GM19395 (cell line): Measurements from ENCODE around the gene IL21.
"Not testable (repeated sequence)": the region's sequence is repeated elsewhere in the genome, so short reads cannot be mapped to it uniquely, and the experiment has no call there.

Experiments used
- ATAC-seq: cut with Tn5 transposase; IDR thresholded peaks from one replicate; pipeline ENCODE4 v1.9.1; 2021; ENCODE audit warnings: mild to moderate bottlenecking, moderate library complexity; ENCODE audit not compliant: unreplicated experiment

The IL21 gene

GRCh38 chr4:122583906-122584305, 37.0 kb downstream of the IL21 start:
- ATAC-seq: no peak

- ATAC-seq: peak; percentile 71
Observed at GRCh38 chr4:122577808-122578781, 42.8 kb downstream of the IL21 start.

GRCh38 chr4:122577189-122577553, 43.7 kb downstream of the IL21 start:
- ATAC-seq: no peak

- peak; percentile 68 for ATAC-seq
Observed at GRCh38 chr4:122576261-122577188, 44.3 kb downstream of the IL21 start.

GRCh38 chr4:122574347-122574746, 46.5 kb downstream of the IL21 start:
- not testable (repeated sequence) for ATAC-seq

- ATAC-seq: no peak
Observed at GRCh38 chr4:122562449-122562848, 58.4 kb downstream of the IL21 start.
